Osteocyte (in vitro differentiated cells): ENCODE measurements around the gene TPM1. TPM values are rescaled to one million over a fixed set of nuclear protein-coding genes. Genes with fewer than 3 reads are reported as not detected.

Experiments used
- DNase-seq: peaks from one replicate; pipeline ENCODE4 v3.0.0; 2021; ENCODE audit warnings: mixed read lengths; ENCODE audit not compliant: unreplicated experiment; ENCODE audit errors: extremely low spot score
- H3K27ac Mint-ChIP-seq: one replicate; pipeline ENCODE4 v1.8.0; 2021; ENCODE audit warnings: mild to moderate bottlenecking, mixed read lengths; ENCODE audit not compliant: unreplicated experiment
- H3K27me3 Mint-ChIP-seq: one replicate; pipeline ENCODE4 v1.8.0; 2021; ENCODE audit warnings: mixed read lengths; ENCODE audit not compliant: unreplicated experiment
- H3K36me3 Mint-ChIP-seq: one replicate; pipeline ENCODE4 v1.8.0; 2021; ENCODE audit warnings: mixed read lengths; ENCODE audit not compliant: unreplicated experiment
- H3K4me1 Mint-ChIP-seq: one replicate; pipeline ENCODE4 v1.8.0; 2021; ENCODE audit warnings: mixed read lengths; ENCODE audit not compliant: unreplicated experiment
- H3K4me3 Mint-ChIP-seq: one replicate; pipeline ENCODE4 v1.8.0; 2021; ENCODE audit warnings: mild to moderate bottlenecking, moderate library complexity, mixed read lengths; ENCODE audit not compliant: unreplicated experiment
- H3K9me3 Mint-ChIP-seq: one replicate; pipeline ENCODE4 v1.8.0; 2021; ENCODE audit warnings: mixed read lengths; ENCODE audit not compliant: unreplicated experiment
- total RNA-seq: library from RNA; stranded (reverse); gene quantifications from 2 replicates; pipeline ENCODE4 v1.2.1, GENCODE V29; 2021
- TF ChIP-seq, protein P1 (sequence below): fragments of 200-600 bp; sonication (generic); IDR thresholded peaks from 2 replicates; pipeline ENCODE4 v1.5.0; 2021; ENCODE audit warnings: antibody characterized with exemption, mild to moderate bottlenecking, moderate library complexity

Gene TPM1
- total RNA-seq, 1 donor from 2014 or later: 1,747 TPM

DNA sequence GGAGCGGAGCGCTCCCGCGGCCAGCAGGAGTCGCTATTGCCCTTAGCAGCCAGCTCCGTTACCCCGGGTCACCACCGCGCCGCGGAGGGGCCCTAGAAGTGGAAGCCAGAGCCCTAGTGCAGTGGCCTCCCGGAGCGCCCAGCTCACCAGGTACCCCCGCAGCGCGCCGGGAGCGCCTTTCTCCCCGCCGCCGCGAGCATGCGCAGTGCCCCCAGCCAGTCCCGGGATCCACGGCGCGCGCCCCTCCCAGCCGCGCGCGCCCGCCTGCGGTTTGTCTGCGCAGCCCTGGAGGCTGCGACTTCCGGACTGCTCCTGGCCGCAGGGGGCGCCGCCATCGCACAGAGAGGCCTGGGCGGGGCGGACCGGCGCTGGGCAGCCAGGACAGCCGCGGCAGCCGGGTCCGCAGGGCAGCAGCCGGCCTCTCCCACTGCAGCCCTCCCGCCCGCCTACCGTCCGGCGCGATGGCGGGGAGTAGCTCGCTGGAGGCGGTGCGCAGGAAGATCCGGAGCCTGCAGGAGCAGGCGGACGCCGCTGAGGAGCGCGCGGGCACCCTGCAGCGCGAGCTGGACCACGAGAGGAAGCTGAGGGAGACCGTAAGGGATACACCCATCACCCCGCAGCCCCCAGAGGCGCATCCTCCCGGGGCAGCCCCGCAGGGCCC, 5.7 kb downstream of the TPM1 start:
- H3K36me3 Mint-ChIP-seq: peaks cover 56% of the 10 kb centered on the region
- H3K27ac Mint-ChIP-seq: peak overlapping the region; percentile 99
- no peaks in the 10 kb centered on the region for H3K9me3 Mint-ChIP-seq
- TF ChIP-seq, protein P1, sequence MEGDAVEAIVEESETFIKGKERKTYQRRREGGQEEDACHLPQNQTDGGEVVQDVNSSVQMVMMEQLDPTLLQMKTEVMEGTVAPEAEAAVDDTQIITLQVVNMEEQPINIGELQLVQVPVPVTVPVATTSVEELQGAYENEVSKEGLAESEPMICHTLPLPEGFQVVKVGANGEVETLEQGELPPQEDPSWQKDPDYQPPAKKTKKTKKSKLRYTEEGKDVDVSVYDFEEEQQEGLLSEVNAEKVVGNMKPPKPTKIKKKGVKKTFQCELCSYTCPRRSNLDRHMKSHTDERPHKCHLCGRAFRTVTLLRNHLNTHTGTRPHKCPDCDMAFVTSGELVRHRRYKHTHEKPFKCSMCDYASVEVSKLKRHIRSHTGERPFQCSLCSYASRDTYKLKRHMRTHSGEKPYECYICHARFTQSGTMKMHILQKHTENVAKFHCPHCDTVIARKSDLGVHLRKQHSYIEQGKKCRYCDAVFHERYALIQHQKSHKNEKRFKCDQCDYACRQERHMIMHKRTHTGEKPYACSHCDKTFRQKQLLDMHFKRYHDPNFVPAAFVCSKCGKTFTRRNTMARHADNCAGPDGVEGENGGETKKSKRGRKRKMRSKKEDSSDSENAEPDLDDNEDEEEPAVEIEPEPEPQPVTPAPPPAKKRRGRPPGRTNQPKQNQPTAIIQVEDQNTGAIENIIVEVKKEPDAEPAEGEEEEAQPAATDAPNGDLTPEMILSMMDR: peak; percentile 89
- H3K4me1 Mint-ChIP-seq: peaks cover 77% of the 10 kb centered on the region
- H3K27me3 Mint-ChIP-seq: no peaks in the 10 kb centered on the region
- H3K4me3 Mint-ChIP-seq: peak overlapping the region; percentile 99
- peak; percentile 98 for DNase-seq

DNA sequence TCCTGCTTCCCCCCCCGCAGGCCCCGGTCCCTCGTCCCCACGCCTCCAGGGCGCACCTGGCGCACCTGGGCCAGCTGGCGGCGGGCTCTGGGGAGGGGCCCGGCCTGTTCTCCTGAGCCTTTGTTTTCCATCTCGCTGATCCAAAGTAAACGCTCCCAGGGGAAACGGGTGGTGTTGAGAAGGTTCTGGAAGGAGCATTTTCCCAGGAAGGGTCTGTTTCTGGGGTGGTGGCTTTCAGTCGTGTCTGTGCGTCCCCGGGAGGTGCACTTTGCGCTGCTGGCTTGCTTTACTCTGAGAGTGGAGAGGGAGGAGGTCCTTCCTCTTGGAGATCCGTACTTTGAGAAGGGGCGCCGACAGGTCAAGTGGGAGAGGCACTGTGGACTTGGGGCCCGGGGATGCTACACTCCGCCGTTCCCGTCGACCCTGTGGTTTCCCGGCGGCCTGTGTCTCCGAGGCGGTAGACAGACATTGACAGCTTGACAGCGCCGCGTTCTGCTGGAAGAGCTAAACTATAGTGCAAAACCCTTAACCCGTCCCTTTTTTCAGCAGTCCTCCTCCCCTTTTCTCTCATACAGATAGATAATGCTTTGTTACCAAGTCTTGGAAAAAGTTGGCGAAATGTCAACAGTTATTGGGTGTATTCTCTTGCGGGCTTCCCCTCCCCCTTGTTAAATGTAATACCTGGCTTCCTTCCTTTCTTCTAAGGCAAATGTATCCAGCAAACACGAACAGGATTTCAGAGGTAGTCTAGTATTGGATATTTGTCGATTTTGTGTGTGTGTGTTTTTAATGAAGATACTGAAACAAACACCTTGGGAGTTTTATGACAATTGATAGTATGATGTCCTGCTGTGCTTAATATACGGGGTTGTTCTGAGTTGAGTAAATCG, 6.5 kb downstream of the TPM1 start:
- H3K27me3 Mint-ChIP-seq: no peaks in the 10 kb centered on the region
- peak overlapping the region; percentile 85 for H3K4me3 Mint-ChIP-seq
- H3K9me3 Mint-ChIP-seq: no peaks in the 10 kb centered on the region
- peaks cover 85% of the 10 kb centered on the region for H3K4me1 Mint-ChIP-seq
- H3K27ac Mint-ChIP-seq: peak overlapping the region; percentile 97
- TF ChIP-seq, protein P1: no peak
- no peak for DNase-seq
- peaks cover 53% of the 10 kb centered on the region for H3K36me3 Mint-ChIP-seq

DNA sequence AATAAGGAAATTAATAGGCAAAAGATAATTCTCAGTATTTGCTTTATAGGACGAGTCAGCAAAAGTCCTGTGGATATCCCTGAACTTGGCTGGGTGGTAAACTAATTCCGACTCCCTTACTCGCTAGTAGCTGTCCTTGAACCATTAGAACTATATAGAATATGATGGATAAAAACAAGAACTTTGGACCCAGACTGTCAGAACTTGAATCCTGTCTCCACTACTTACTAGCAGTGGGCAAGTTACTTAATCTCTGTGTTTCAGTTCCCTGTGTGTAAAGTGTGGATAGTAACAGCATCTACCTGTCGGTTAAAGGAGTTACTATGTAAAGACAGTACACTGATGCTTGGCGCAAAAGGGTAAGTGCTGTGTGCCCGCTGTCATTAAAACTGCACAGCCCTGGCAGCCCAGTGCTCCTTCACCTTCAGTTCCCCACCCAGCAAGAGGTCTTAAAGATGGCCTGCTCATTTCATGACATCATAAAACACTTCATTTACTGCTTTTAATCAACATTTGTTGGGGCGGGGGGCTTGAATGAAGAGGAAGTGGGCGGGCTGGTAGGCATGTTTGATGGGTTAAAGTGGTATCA, 7.3 kb downstream of the TPM1 start:
- no peaks in the 10 kb centered on the region for H3K27me3 Mint-ChIP-seq

DNA sequence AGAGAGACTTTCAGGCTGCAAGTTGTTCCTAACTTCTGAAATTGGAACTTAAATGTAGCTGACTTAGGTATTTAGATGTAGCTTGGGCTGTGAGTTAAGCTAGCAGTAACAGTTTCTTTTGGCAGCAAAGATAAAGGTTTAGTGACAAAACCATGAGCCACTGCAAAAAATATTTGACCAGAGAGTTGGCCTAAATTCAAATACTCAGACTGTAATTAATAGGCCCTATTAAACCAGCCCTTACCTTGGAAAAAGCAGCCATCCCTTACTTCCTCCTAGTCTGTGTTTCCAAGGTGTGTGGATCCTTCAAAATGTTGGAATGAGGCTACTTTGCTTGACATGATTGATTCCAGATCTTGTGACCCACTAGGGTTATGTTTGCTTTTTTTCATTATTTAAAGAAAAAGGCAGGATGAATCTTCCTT, 8.2 kb downstream of the TPM1 start:
- H3K36me3 Mint-ChIP-seq: peaks cover 43% of the 10 kb centered on the region
- no peaks in the 10 kb centered on the region for H3K27me3 Mint-ChIP-seq
- TF ChIP-seq, protein P1: no peak
- H3K27ac Mint-ChIP-seq: peak overlapping the region; percentile 97
- no peaks in the 10 kb centered on the region for H3K9me3 Mint-ChIP-seq
- no peak for DNase-seq
- peaks cover 92% of the 10 kb centered on the region for H3K4me1 Mint-ChIP-seq
- H3K4me3 Mint-ChIP-seq: peak overlapping the region; percentile 85

More for the DNA sequence above, 7.3 kb downstream of the TPM1 start:
- Mint-ChIP-seq H3K36me3 (peaks cover 47% of the 10 kb centered on the region), H3K4me3 (peak overlapping the region; percentile 85), H3K27ac (peak overlapping the region; percentile 97), H3K9me3 (no peaks in the 10 kb centered on the region), H3K4me1 (peaks cover 92% of the 10 kb centered on the region)
- TF ChIP-seq, protein P1: no peak
- DNase-seq: no peak
